ENCODE results near the gene PKN3. TPM values are rescaled to one million over a fixed set of nuclear protein-coding genes. Genes with fewer than 3 reads are reported as not detected.

The PKN3 gene
- total RNA-seq, 4 donors from 2014 or later: 1.4 to 5.2 (median 3.3) TPM

GRCh38 chr9:128719919-128720605 lies 17.8 kb downstream of the PKN3 start:
- no peak for ATAC-seq
- no peaks in the 10 kb centered on the region for H3K36me3 ChIP-seq
- peaks cover 0 to 8% of the 10 kb centered on the region in 2 donors for H3K4me1 ChIP-seq
- no peak for DNase-seq
- H3K9me3 ChIP-seq: no peaks in the 10 kb centered on the region
- TF ChIP-seq CTCF (IDR thresholded peaks at IDR 0.05 in 4 of 5, conservative IDR thresholded peaks at IDR 0.05 in 1 of 5) (no peak), POLR2A (IDR thresholded peaks at IDR 0.05) (no peak)
- no peak overlapping the region for H3K27ac ChIP-seq
- H3K27me3 ChIP-seq: no peaks in the 10 kb centered on the region
- intact Hi-C loops (cut with DNase I; ENCODE audit: low total_unique reads) (no loop called here), in situ Hi-C loops (cut with MboI; ENCODE audit: low sequenced_read_pairs in 4 of 4) (no loop called here)
- H3K4me3 ChIP-seq: no peak overlapping the region

GRCh38 chr9:128720841-128721486 lies 18.7 kb downstream of the PKN3 start:
- intact Hi-C loops (cut with DNase I; ENCODE audit: low total_unique reads) (no loop called here), in situ Hi-C loops (cut with MboI; ENCODE audit: low sequenced_read_pairs in 4 of 4) (no loop called here)
- TF ChIP-seq CTCF (IDR thresholded peaks at IDR 0.05 in 4 of 5, conservative IDR thresholded peaks at IDR 0.05 in 1 of 5) (no peak), POLR2A (IDR thresholded peaks at IDR 0.05) (no peak)
- H3K9me3 ChIP-seq: no peaks in the 10 kb centered on the region
- no peaks in the 10 kb centered on the region for H3K27me3 ChIP-seq
- H3K4me1 ChIP-seq: peaks cover 0 to 8% of the 10 kb centered on the region in 2 donors
- no peak for DNase-seq
- ATAC-seq: no peak
- H3K36me3 ChIP-seq: no peaks in the 10 kb centered on the region
- H3K4me3 ChIP-seq: no peak overlapping the region
- no peak overlapping the region for H3K27ac ChIP-seq

GRCh38 chr9:128721487-128722010 lies 19.2 kb downstream of the PKN3 start:
- Histone ChIP-seq H3K4me1 (peaks cover 0 to 8% of the 10 kb centered on the region in 2 donors), H3K36me3 (no peaks in the 10 kb centered on the region), H3K9me3 (no peaks in the 10 kb centered on the region), H3K27me3 (no peaks in the 10 kb centered on the region), H3K27ac (no peak overlapping the region), H3K4me3 (no peak overlapping the region)
- DNase-seq (no peak), ATAC-seq (no peak)
- intact Hi-C loops (cut with DNase I; ENCODE audit: low total_unique reads) (no loop called here), in situ Hi-C loops (cut with MboI; ENCODE audit: low sequenced_read_pairs in 4 of 4) (no loop called here)
- TF ChIP-seq CTCF (IDR thresholded peaks at IDR 0.05 in 4 of 5, conservative IDR thresholded peaks at IDR 0.05 in 1 of 5): no peak
- TF ChIP-seq POLR2A (IDR thresholded peaks at IDR 0.05): no peak

- no peak for ATAC-seq
- Histone ChIP-seq H3K36me3 (no peaks in the 10 kb centered on the region), H3K27ac (peak overlapping the region; percentile 27 to 81 (median 76)), H3K9me3 (no peaks in the 10 kb centered on the region), H3K27me3 (no peaks in the 10 kb centered on the region), H3K4me3 (no peak overlapping the region), H3K4me1 (peaks cover 0 to 8% of the 10 kb centered on the region in 2 donors)
- intact Hi-C loops (cut with DNase I; ENCODE audit: low total_unique reads): no loop called here
- TF ChIP-seq CTCF (IDR thresholded peaks at IDR 0.05 in 4 of 5, conservative IDR thresholded peaks at IDR 0.05 in 1 of 5): no peak
- TF ChIP-seq POLR2A (IDR thresholded peaks at IDR 0.05): no peak
- in situ Hi-C loops (cut with MboI; ENCODE audit: low sequenced_read_pairs in 4 of 4): no loop called here
- DNase-seq: no peak
Measured at GRCh38 chr9:128722380-128723351, 20.4 kb downstream of the PKN3 start.

Data from gastrocnemius medialis (tissue), 4 donors.